ENCODE measurements around the gene IL2. TPM values are rescaled to one million over a fixed set of nuclear protein-coding genes. Genes with fewer than 3 reads are reported as not detected.

Gene IL2
- total RNA-seq, 2 donors from 2014 or later = 3.3 TPM; not detected in 1

GRCh38 chr4:122481766-122482405 lies 25.4 kb upstream of the IL2 start:
- no peak overlapping the region for H3K27ac ChIP-seq
- no peaks in the 10 kb centered on the region for H3K27me3 ChIP-seq
- H3K36me3 ChIP-seq = no peaks in the 10 kb centered on the region
- TF ChIP-seq CTCF (IDR thresholded peaks at IDR 0.05) = no peak
- no peaks in the 10 kb centered on the region for H3K9me3 ChIP-seq
- H3K9ac ChIP-seq (ENCODE audit: low read depth in 2 of 2, low read length in 2 of 2) = no peak overlapping the region
- intact Hi-C loops (cut with DNase I) = no loop called here
- DNase-seq = no peak
- no peaks in the 10 kb centered on the region for H3K4me1 ChIP-seq
- no peak overlapping the region for H3K4me3 ChIP-seq

GRCh38 chr4:122480655-122481487 lies 24.3 kb upstream of the IL2 start:
- no peak for TF ChIP-seq CTCF (IDR thresholded peaks at IDR 0.05)
- H3K9me3 ChIP-seq = no peaks in the 10 kb centered on the region
- intact Hi-C loops (cut with DNase I) = no loop called here
- H3K4me3 ChIP-seq = no peak overlapping the region
- DNase-seq = no peak
- no peaks in the 10 kb centered on the region for H3K4me1 ChIP-seq
- no peaks in the 10 kb centered on the region for H3K36me3 ChIP-seq
- no peak overlapping the region for H3K27ac ChIP-seq
- no peaks in the 10 kb centered on the region for H3K27me3 ChIP-seq
- no peak overlapping the region for H3K9ac ChIP-seq (ENCODE audit: low read depth in 2 of 2, low read length in 2 of 2)

GRCh38 chr4:122479935-122480416 lies 23.5 kb upstream of the IL2 start:
- H3K27me3 ChIP-seq = no peaks in the 10 kb centered on the region
- TF ChIP-seq CTCF (IDR thresholded peaks at IDR 0.05) = no peak
- no peak overlapping the region for H3K9ac ChIP-seq (ENCODE audit: low read depth in 2 of 2, low read length in 2 of 2)
- H3K36me3 ChIP-seq = no peaks in the 10 kb centered on the region
- no peak overlapping the region for H3K27ac ChIP-seq
- H3K9me3 ChIP-seq = no peaks in the 10 kb centered on the region
- no peak overlapping the region for H3K4me3 ChIP-seq
- DNase-seq = no peak
- intact Hi-C loops (cut with DNase I) = no loop called here
- no peaks in the 10 kb centered on the region for H3K4me1 ChIP-seq

GRCh38 chr4:122476745-122477144 lies 20.2 kb upstream of the IL2 start:
- Histone ChIP-seq H3K36me3 (no peaks in the 10 kb centered on the region), H3K4me3 (no peak overlapping the region), H3K9ac (ENCODE audit: low read depth in 2 of 2, low read length in 2 of 2) (no peak overlapping the region), H3K27ac (no peak overlapping the region), H3K4me1 (no peaks in the 10 kb centered on the region), H3K27me3 (no peaks in the 10 kb centered on the region), H3K9me3 (no peaks in the 10 kb centered on the region)
- no peak for DNase-seq
- no peak for TF ChIP-seq CTCF (IDR thresholded peaks at IDR 0.05)
- intact Hi-C loops (cut with DNase I) = no loop called here

GRCh38 chr4:122476126-122476525 lies 19.6 kb upstream of the IL2 start:
- Histone ChIP-seq H3K9ac (ENCODE audit: low read depth in 2 of 2, low read length in 2 of 2) (no peak overlapping the region), H3K27ac (no peak overlapping the region)

More at GRCh38 chr4:122476126-122476525, 19.6 kb upstream of the IL2 start:
- Histone ChIP-seq H3K4me3 (no peak overlapping the region), H3K27me3 (no peaks in the 10 kb centered on the region), H3K9me3 (no peaks in the 10 kb centered on the region), H3K36me3 (no peaks in the 10 kb centered on the region), H3K4me1 (no peaks in the 10 kb centered on the region)
- TF ChIP-seq CTCF (IDR thresholded peaks at IDR 0.05) = no peak
- intact Hi-C loops (cut with DNase I) = no loop called here
- no peak for DNase-seq
